Ascending aorta (tissue), 2 donors: Measurements from ENCODE around the gene CDH20. TPM values are rescaled to one million over a fixed set of nuclear protein-coding genes. Genes with fewer than 3 reads are reported as not detected.

Experiments
- DNase-seq, 2 donors: peaks; one replicate each; pipeline ENCODE4 v3.0.0-alpha.2; 2019; ENCODE audit warnings: low spot score in 2 of 2
- H3K27ac ChIP-seq, 2 donors: fragments of 200-600 bp; sonication (generic); one replicate each; pipeline ENCODE4 v1.5.1; 2016 to 2017; ENCODE audit warnings: mild to moderate bottlenecking in 1 of 2
- H3K27me3 ChIP-seq: fragments of 200-600 bp; sonication (generic); one replicate; pipeline ENCODE4 v1.5.1; 2017
- H3K36me3 ChIP-seq, 2 donors: fragments of 200-600 bp; sonication (generic); one replicate each; pipeline ENCODE4 v1.5.1; 2016
- H3K4me1 ChIP-seq, 2 donors: fragments of 200-600 bp; sonication (generic); one replicate each; pipeline ENCODE4 v1.5.1; 2016 to 2017; ENCODE audit warnings: mild to moderate bottlenecking in 1 of 2
- H3K4me3 ChIP-seq, 2 donors: fragments of 200-600 bp; sonication (generic); one replicate each; pipeline ENCODE4 v1.5.1; 2016 to 2017; ENCODE audit warnings: mild to moderate bottlenecking in 1 of 2
- H3K9me3 ChIP-seq, 2 donors: fragments of 200-600 bp; sonication (generic); one replicate each; pipeline ENCODE4 v1.5.1; 2016
- CTCF ChIP-seq, 3 experiments: fragments of 200-600 bp in 2 of 3; fragments of 450-650 bp in 1 of 3; sonication (generic) in 2 of 3; IDR thresholded peaks; one replicate each; pipeline ENCODE4 v1.5.1; 2016 to 2019; ENCODE audit warnings: antibody characterized with exemption in 3 of 3, mild to moderate bottlenecking in 1 of 3, moderate library complexity in 1 of 3
- intact Hi-C: fragments of 100-400 bp; cut with DNase I; formaldehyde crosslinking; loops from one replicate; pipeline ENCODE4 v1.15.1; 2023
- total RNA-seq: library from RNA; depleted of rRNA; stranded (reverse); fragments of >200 nt; gene quantifications from one replicate; pipeline ENCODE4 v1.1.0, GENCODE V29; 2016

The CDH20 gene
- total RNA-seq, 1 donor from 2014 or later = not detected

- no peak for TF ChIP-seq CTCF (IDR thresholded peaks at IDR 0.05)
- intact Hi-C loops = no loop called here
- H3K27ac ChIP-seq = no peak overlapping the region
Observed at GRCh38 chr18:61448316-61448715, 115.1 kb downstream of the CDH20 start.

GRCh38 chr18:61459896-61460648, 126.8 kb downstream of the CDH20 start:
- Histone ChIP-seq H3K4me3 (no peak overlapping the region), H3K27me3 (no peaks in the 10 kb centered on the region), H3K9me3 (no peaks in the 10 kb centered on the region), H3K27ac (no peak overlapping the region), H3K36me3 (no peaks in the 10 kb centered on the region), H3K4me1 (no peaks in the 10 kb centered on the region)
- no peak for DNase-seq
- intact Hi-C loops = no loop called here
- TF ChIP-seq CTCF (IDR thresholded peaks at IDR 0.05) = no peak

More at GRCh38 chr18:61448316-61448715, 115.1 kb downstream of the CDH20 start:
- H3K27me3 ChIP-seq = no peaks in the 10 kb centered on the region
- no peak overlapping the region for H3K4me3 ChIP-seq
- no peaks in the 10 kb centered on the region for H3K4me1 ChIP-seq
- no peaks in the 10 kb centered on the region for H3K36me3 ChIP-seq
- DNase-seq = no peak
- H3K9me3 ChIP-seq = no peaks in the 10 kb centered on the region

- Histone ChIP-seq H3K4me3 (no peak overlapping the region), H3K27me3 (no peaks in the 10 kb centered on the region), H3K9me3 (no peaks in the 10 kb centered on the region), H3K27ac (no peak overlapping the region), H3K4me1 (no peaks in the 10 kb centered on the region), H3K36me3 (no peaks in the 10 kb centered on the region)
- no peak for DNase-seq
- no peak for TF ChIP-seq CTCF (IDR thresholded peaks at IDR 0.05)
- intact Hi-C loops = no loop called here
Observed at GRCh38 chr18:61464551-61465142, 131.4 kb downstream of the CDH20 start.

GRCh38 chr18:61466736-61467135, 133.5 kb downstream of the CDH20 start:
- no peaks in the 10 kb centered on the region for H3K9me3 ChIP-seq
- no peak for TF ChIP-seq CTCF (IDR thresholded peaks at IDR 0.05)
- intact Hi-C loops = no loop called here

GRCh38 chr18:61470031-61470674, 136.9 kb downstream of the CDH20 start:
- no peak overlapping the region for H3K27ac ChIP-seq
- no peaks in the 10 kb centered on the region for H3K4me1 ChIP-seq
- intact Hi-C loops = no loop called here
- no peaks in the 10 kb centered on the region for H3K36me3 ChIP-seq
- no peak for DNase-seq
- no peaks in the 10 kb centered on the region for H3K27me3 ChIP-seq
- H3K9me3 ChIP-seq = no peaks in the 10 kb centered on the region
- no peak for TF ChIP-seq CTCF (IDR thresholded peaks at IDR 0.05)
- H3K4me3 ChIP-seq = no peak overlapping the region

More at GRCh38 chr18:61466736-61467135, 133.5 kb downstream of the CDH20 start:
- no peaks in the 10 kb centered on the region for H3K4me1 ChIP-seq
- no peak for DNase-seq
- H3K36me3 ChIP-seq = no peaks in the 10 kb centered on the region
- H3K27ac ChIP-seq = no peak overlapping the region
- H3K4me3 ChIP-seq = no peak overlapping the region
- H3K27me3 ChIP-seq = no peaks in the 10 kb centered on the region
